Jurkat, Clone E6-1 (cell line): ENCODE results near the gene KPNA6. TPM values are rescaled to one million over a fixed set of nuclear protein-coding genes. Genes with fewer than 3 reads are reported as not detected.
A peak's percentile ranks its signal among the peaks of the same experiment; 100 is the strongest.
"Not testable (repeated sequence)": the region's sequence is repeated elsewhere in the genome, so short reads cannot be mapped to it uniquely, and the experiment has no call there.

Source experiments
- DNase-seq: peaks from one replicate; pipeline ENCODE4 v3.0.0-alpha.2; 2011; ENCODE audit warnings: low read depth, low spot score
- H3K4me3 ChIP-seq: 2 replicates; pipeline ENCODE4 v1.5.1; 2011; ENCODE audit warnings: mild to moderate bottlenecking, low read length, control low read depth, moderate library complexity
- polyA plus RNA-seq: library from polyadenylated mRNA; unstranded; fragments of >200 nt; gene quantifications from one replicate; pipeline ENCODE4 v1.2.1, GENCODE V29; 2012; ENCODE audit warnings: missing spikeins; ENCODE audit not compliant: insufficient read length, insufficient read depth

Gene KPNA6
- polyA plus RNA-seq: 14.8 TPM

- H3K4me3 ChIP-seq: peak within 1 kb of the TSS; percentile 96
- peak; percentile 97 for DNase-seq
Measured at GRCh38 chr1:32107742-32108661, at the start of gene KPNA6. Gene KPNA6 (plus strand): TSS chr1:32108056. CDS start chr1:32108131, 75 bp downstream.

DNA sequence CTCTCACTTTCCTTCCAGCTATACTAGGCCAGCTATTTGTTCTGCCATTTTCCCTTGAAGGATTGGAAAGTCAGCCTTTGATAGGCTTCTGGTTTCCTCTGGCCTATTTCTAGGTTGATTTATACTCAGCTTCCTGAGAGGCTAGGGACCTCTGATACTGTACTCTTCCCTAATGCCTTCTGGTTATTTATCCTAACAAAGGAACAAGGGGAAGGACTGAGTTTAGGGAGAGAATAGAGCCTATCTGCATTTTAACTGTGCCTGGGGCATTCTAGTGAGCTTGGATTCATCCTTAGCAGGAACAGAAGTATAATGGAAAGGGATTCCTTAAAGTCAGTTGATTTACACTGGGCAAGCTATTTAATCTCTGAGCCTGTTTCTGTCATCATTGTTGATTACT is 46.9 kb upstream of the KPNA6 start:
- no peak for DNase-seq
- no peak overlapping the region for H3K4me3 ChIP-seq

DNA sequence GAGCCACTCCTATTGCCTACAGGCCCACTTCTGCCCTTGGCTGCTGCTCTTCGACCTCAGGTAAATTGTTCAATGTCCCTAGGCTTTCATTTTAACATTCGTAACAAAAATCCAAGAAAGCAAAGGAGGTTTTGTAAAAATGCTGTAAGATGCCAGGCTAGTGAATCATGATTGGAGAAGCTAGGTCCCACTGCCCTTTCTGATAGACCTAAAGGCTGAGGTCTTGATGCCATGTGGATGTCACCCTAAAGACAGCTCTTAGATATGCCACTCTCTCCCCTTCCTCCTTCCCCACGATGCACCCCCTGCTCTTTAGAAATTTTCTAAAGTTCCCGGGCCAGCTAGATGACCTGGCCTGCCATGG is 45.0 kb upstream of the KPNA6 start:
- no peak overlapping the region for H3K4me3 ChIP-seq

GRCh38 chr1:32063261-32063681 is 44.6 kb upstream of the KPNA6 start:
- H3K4me3 ChIP-seq: no peak overlapping the region
- peak; percentile 51 for DNase-seq

More for the DNA sequence above, 45.0 kb upstream of the KPNA6 start:
- DNase-seq: no peak

DNA sequence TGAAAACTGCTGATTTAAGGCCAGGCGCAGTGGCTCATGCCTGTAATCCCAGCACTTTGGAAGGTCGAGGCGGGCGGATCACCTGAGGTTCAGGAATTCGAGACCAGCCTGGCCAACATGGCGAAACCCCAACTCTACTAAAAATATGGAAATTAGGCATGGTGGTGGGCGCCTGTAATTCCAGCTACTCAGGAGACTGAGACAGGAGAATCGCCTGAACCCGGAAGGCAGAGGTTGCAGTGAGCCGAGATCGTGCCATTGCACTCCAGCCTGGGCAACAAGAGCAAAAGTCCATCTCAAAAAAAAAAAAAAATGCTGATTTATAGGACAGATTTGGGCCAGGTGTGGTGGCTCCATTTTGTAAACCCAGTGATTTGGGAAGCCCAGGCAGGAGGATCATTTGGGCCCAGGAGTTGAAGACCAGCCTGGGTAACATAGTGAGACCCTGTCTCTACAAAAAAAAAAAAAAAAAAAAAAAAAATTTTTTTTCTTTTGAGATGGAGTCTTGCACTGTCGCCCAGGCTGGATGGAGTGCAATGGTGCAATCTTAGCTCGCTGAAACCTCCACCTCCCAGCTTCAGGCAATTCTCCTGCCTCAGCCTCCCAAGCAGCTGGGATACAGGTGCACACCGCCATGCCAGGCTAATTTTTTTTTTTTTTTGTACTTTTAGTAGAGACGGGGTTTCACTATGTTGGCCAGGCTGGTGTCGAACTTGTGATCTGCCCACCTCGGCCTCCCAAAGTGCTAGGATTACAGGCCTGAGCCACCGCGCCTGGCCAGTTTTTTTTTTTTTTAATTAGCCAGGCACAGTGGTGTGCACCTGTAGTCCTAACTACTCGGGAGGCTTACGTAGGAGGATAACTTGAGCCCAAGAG is 42.0 kb upstream of the KPNA6 start:
- not testable (repeated sequence) for DNase-seq, H3K4me3 ChIP-seq

GRCh38 chr1:32066489-32066873 is 41.4 kb upstream of the KPNA6 start:
- H3K4me3 ChIP-seq: no peak overlapping the region
- DNase-seq: peak; percentile 60

DNA sequence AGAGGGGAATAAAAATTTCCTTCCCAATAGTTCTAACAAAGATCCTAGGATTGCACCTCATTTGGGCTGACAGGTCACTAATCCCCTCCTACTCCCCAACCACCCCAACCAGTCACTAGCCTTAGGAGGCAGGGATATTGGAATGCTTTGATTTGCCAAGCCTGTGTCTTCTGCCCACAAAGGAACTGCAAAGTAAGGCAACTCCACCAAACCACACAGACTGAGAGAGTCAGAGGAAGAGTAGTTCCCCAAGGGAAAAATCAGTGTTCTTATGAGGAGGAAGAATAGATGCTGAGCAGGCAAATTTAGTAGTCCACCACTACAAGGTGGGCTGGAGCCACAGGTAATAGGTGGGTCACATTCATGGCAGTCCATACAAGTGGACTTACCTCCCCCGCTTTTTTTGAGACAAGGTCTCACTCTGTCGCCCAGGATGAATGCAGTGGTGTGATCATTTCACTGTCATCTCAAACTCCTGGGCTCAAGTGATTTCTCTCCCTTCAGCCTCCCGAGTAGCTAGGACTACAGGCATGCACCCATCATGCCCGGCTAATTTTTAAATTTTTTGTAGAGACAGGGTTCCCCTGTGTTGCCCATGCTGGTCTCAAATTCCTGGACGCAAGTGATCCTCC is 38.8 kb upstream of the KPNA6 start:
- no peak for DNase-seq
- no peak overlapping the region for H3K4me3 ChIP-seq

- peak overlapping the region; percentile 83 for H3K4me3 ChIP-seq
- DNase-seq: no peak
Measured at GRCh38 chr1:32071758-32072621, 35.9 kb upstream of the KPNA6 start.

- peak within 1 kb of the TSS; percentile 83 for H3K4me3 ChIP-seq
- DNase-seq: peak; percentile 97
Measured at GRCh38 chr1:32072622-32073298, 35.1 kb upstream of the KPNA6 start, which contains the start of gene TMEM39B. Gene TMEM39B (plus strand): TSS chr1:32072939. CDS start chr1:32073048, 109 bp downstream.

- peak; percentile 90 for DNase-seq
- peak overlapping the region; percentile 83 for H3K4me3 ChIP-seq
Measured at GRCh38 chr1:32073299-32074229, 34.3 kb upstream of the KPNA6 start.

DNA sequence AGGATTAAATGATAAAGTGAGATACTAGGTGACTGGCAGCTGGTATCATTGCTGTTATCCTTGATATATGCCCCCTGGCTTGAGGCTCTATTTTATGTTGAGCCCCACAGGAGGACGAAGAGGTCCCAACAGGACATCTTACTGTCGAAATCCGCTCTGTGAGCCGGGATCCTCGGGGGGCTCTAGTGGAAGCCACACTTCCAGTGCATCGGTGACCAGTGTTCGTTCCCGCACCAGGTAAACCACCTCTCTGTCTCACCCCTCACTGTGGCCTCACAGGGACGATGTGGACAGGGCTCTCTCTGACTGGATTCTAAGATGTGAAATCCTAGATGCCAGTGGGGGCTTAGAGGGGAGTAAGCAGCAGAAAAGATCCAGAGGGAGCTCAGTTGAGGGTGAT is 33.0 kb upstream of the KPNA6 start:
- no peak for DNase-seq
- no peak overlapping the region for H3K4me3 ChIP-seq

DNA sequence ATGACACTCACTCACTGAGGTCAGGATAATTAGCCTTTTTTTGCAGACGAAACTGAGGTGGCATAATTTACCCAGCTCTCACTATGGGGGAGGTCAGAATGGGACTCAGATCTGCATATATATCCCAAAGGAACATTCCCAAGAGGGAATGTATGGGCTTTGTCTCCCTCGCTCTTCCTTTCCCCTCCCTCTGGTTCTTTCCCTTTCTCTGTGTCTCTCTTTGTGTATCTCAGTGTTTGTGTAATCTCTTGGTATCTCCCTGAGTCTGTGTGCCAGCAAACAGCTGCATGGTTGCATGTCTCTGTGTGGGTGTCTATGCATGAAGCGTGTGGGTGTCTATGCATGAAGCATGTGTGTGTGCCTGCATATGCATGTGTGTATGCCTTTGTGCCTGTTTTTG is 30.4 kb upstream of the KPNA6 start:
- H3K4me3 ChIP-seq: no peak overlapping the region
- no peak for DNase-seq

GRCh38 chr1:32082022-32082421 is 25.8 kb upstream of the KPNA6 start:
- DNase-seq: no peak
- no peak overlapping the region for H3K4me3 ChIP-seq

DNA sequence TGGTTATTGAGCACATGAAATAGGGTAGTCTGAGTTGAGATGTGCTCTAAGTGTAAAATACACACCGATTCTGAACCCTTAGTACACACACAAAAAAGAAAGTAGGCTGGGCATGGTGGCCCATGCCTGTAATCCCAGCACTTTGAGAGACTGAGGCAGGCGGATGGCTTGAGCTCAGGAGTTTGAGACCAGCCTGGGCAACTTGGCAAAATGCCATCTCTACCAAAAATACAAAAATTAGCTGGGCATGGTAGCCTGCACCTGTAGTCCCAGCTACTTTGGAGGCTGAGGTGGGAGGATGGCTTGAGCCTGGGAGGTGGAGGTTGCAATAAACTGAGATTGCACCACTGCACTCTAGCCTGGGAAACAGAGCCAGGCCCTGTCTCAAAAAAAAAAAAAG is 21.5 kb upstream of the KPNA6 start:
- DNase-seq, H3K4me3 ChIP-seq: not testable (repeated sequence)

- no peak for DNase-seq
- H3K4me3 ChIP-seq: no peak overlapping the region
Measured at GRCh38 chr1:32091176-32091575, 16.7 kb upstream of the KPNA6 start.

- no peak overlapping the region for H3K4me3 ChIP-seq
- no peak for DNase-seq
Measured at GRCh38 chr1:32091591-32091990, 16.3 kb upstream of the KPNA6 start.
